DND-41 (cell line): ENCODE data around the gene TFCP2L1.

ENCODE experiments used
- ATAC-seq: fragments of 200-7000 bp; cut with Tn5 transposase; 3 replicates; pipeline ENCODE4 v1.9.1; 2021; ENCODE audit warnings: low read depth; ENCODE audit not compliant: insufficient read depth
- DNase-seq: peaks from one replicate; pipeline ENCODE4 v3.0.0-alpha.2; 2020
- H2AFZ ChIP-seq: 2 replicates; pipeline ENCODE4 v1.6.0; 2012; ENCODE audit warnings: low read depth, low read length
- H3K27ac ChIP-seq: 2 replicates; pipeline ENCODE4 v1.5.1; 2012; ENCODE audit warnings: low read length, inconsistent platforms
- H3K27me3 ChIP-seq: fragments of 200-600 bp; sonication (generic); 2 replicates; pipeline ENCODE4 v1.6.0; 2012; ENCODE audit warnings: low read length, mild to moderate bottlenecking, inconsistent platforms; ENCODE audit not compliant: insufficient read depth, poor library complexity
- H3K36me3 ChIP-seq: 2 replicates; pipeline ENCODE4 v1.5.1; 2012; ENCODE audit warnings: low read length, inconsistent platforms; ENCODE audit not compliant: insufficient read depth
- H3K4me1 ChIP-seq: 2 replicates; pipeline ENCODE4 v1.5.1; 2012; ENCODE audit warnings: mild to moderate bottlenecking, low read length; ENCODE audit not compliant: insufficient read depth
- H3K4me2 ChIP-seq: 2 replicates; pipeline ENCODE4 v1.6.0; 2012; ENCODE audit warnings: mild to moderate bottlenecking, moderate library complexity, low read length, inconsistent platforms; ENCODE audit not compliant: insufficient read depth
- H3K4me3 ChIP-seq, 2 experiments: fragments of 200-600 bp in 1 of 2; shearing (Covaris generic) in 1 of 2; 2 replicates each; pipeline ENCODE4 v1.5.1; 2012 to 2016; ENCODE audit warnings: inconsistent platforms in 2 of 2, low read length in 2 of 2, mild to moderate bottlenecking in 2 of 2, low read depth in 1 of 2, moderate library complexity in 1 of 2
- H3K79me2 ChIP-seq: 2 replicates; pipeline ENCODE4 v1.6.0; 2012; ENCODE audit warnings: low read length, inconsistent platforms; ENCODE audit not compliant: insufficient read depth
- H3K9ac ChIP-seq: 2 replicates; pipeline ENCODE4 v1.6.0; 2012; ENCODE audit warnings: low read depth, mild to moderate bottlenecking, inconsistent platforms, low read length, moderate library complexity
- H3K9me3 ChIP-seq: 2 replicates; pipeline ENCODE4 v1.5.1; 2012; ENCODE audit warnings: low read length, moderate library complexity, mild to moderate bottlenecking, inconsistent platforms; ENCODE audit not compliant: insufficient read depth, severe bottlenecking
- H4K20me1 ChIP-seq: 2 replicates; pipeline ENCODE4 v1.6.0; 2012; ENCODE audit warnings: low read length; ENCODE audit not compliant: insufficient read depth
- CTCF ChIP-seq: IDR thresholded peaks from 2 replicates; pipeline ENCODE4 v1.5.1; 2012; ENCODE audit warnings: borderline replicate concordance, low read length, moderate library complexity, mild to moderate bottlenecking; ENCODE audit not compliant: poor library complexity, severe bottlenecking; ENCODE audit errors: extremely low read depth
- EZH2 ChIP-seq: IDR thresholded peaks from 3 replicates; pipeline ENCODE4 v1.6.1; 2012; ENCODE audit warnings: borderline replicate concordance, low read depth, mild to moderate bottlenecking, moderate library complexity, low read length, inconsistent platforms; ENCODE audit not compliant: severe bottlenecking

Gene TFCP2L1

GRCh38 chr2:121286506-121286905 lies 1.5 kb upstream of the TFCP2L1 start:
- Histone ChIP-seq H4K20me1 (no peaks in the 10 kb centered on the region), H3K79me2 (no peaks in the 10 kb centered on the region), H2AFZ (no peak overlapping the region), H3K4me1 (no peaks in the 10 kb centered on the region), H3K4me2 (no peak overlapping the region), H3K9ac (no peak overlapping the region), H3K4me3 (no peak overlapping the region), H3K9me3 (no peaks in the 10 kb centered on the region), H3K27ac (no peak overlapping the region), H3K36me3 (no peaks in the 10 kb centered on the region), H3K27me3 (no peaks in the 10 kb centered on the region)
- ATAC-seq (no peak), DNase-seq (no peak)
- TF ChIP-seq EZH2 (no peak), CTCF (no peak)

- Histone ChIP-seq H4K20me1 (no peaks in the 10 kb centered on the region), H3K36me3 (no peaks in the 10 kb centered on the region), H3K9me3 (no peaks in the 10 kb centered on the region), H2AFZ (no peak overlapping the region), H3K9ac (no peak overlapping the region), H3K79me2 (no peaks in the 10 kb centered on the region), H3K4me3 (no peak overlapping the region), H3K4me2 (no peak overlapping the region), H3K4me1 (no peaks in the 10 kb centered on the region), H3K27me3 (no peaks in the 10 kb centered on the region), H3K27ac (no peak overlapping the region)
- no peak for DNase-seq
- ATAC-seq, result no peak
- TF ChIP-seq CTCF, result no peak
- no peak for TF ChIP-seq EZH2
Measured at GRCh38 chr2:121285926-121286325, 924 bp upstream of the TFCP2L1 start.

- Histone ChIP-seq H3K27ac (no peak overlapping the region), H3K36me3 (no peaks in the 10 kb centered on the region), H3K27me3 (no peaks in the 10 kb centered on the region), H3K4me1 (no peaks in the 10 kb centered on the region), H3K9me3 (no peaks in the 10 kb centered on the region), H3K9ac (no peak overlapping the region), H3K4me3 (no peak overlapping the region), H4K20me1 (no peaks in the 10 kb centered on the region), H2AFZ (no peak overlapping the region), H3K79me2 (no peaks in the 10 kb centered on the region), H3K4me2 (no peak overlapping the region)
- TF ChIP-seq CTCF (no peak), EZH2 (no peak)
- ATAC-seq (no peak), DNase-seq (no peak)
Measured at GRCh38 chr2:121283670-121284462, 1.1 kb downstream of the TFCP2L1 start.
